H9 (cell line): Measurements from ENCODE around the gene DENND11. TPM values are rescaled to one million over a fixed set of nuclear protein-coding genes. Genes with fewer than 3 reads are reported as not detected.

Experiments used
- DNase-seq: peaks from one replicate; pipeline ENCODE4 v3.0.0-alpha.2; 2017
- H2AFZ ChIP-seq: one replicate; pipeline ENCODE4 v1.6.1; 2013; ENCODE audit warnings: mild to moderate bottlenecking, low read length, control low read depth, moderate library complexity
- H2AK5ac ChIP-seq: 2 replicates; pipeline ENCODE4 v1.6.1; 2013; ENCODE audit warnings: low read length, control low read depth, mixed read lengths; ENCODE audit not compliant: insufficient read length
- H2BK120ac ChIP-seq: one replicate; pipeline ENCODE4 v1.6.1; 2013; ENCODE audit warnings: low read depth, mild to moderate bottlenecking, low read length, control low read depth, inconsistent platforms; ENCODE audit not compliant: poor library complexity, severe bottlenecking
- H2BK12ac ChIP-seq: 2 replicates; pipeline ENCODE4 v1.6.1; 2013; ENCODE audit warnings: low read length, control low read depth, mixed read lengths, low read depth; ENCODE audit not compliant: insufficient read length
- H2BK15ac ChIP-seq: 2 replicates; pipeline ENCODE4 v1.6.1; 2013; ENCODE audit warnings: low read depth, low read length, control low read depth
- H2BK20ac ChIP-seq: one replicate; pipeline ENCODE4 v1.6.1; 2013; ENCODE audit warnings: low read depth, mild to moderate bottlenecking, low read length, control low read depth, inconsistent platforms; ENCODE audit not compliant: poor library complexity, severe bottlenecking
- H2BK5ac ChIP-seq: 2 replicates; pipeline ENCODE4 v1.6.1; 2013; ENCODE audit warnings: low read length, control low read depth, mixed read lengths; ENCODE audit not compliant: insufficient read length
- H3K14ac ChIP-seq: 2 replicates; pipeline ENCODE4 v1.6.1; 2013; ENCODE audit warnings: low read length, control low read depth; ENCODE audit not compliant: insufficient read depth
- H3K18ac ChIP-seq: 2 replicates; pipeline ENCODE4 v1.6.1; 2013; ENCODE audit warnings: low read depth, mild to moderate bottlenecking, mixed read lengths, low read length, control low read depth; ENCODE audit not compliant: insufficient read length
- H3K23ac ChIP-seq: 2 replicates; pipeline ENCODE4 v1.6.1; 2013; ENCODE audit warnings: low read length, control low read depth, mixed read lengths, low read depth; ENCODE audit not compliant: insufficient read length
- H3K23me2 ChIP-seq: 2 replicates; pipeline ENCODE4 v1.6.1; 2013; ENCODE audit warnings: low read depth, mild to moderate bottlenecking, mixed read lengths, low read length, control low read depth; ENCODE audit not compliant: insufficient read length, poor library complexity, severe bottlenecking
- H3K27ac ChIP-seq: 2 replicates; pipeline ENCODE4 v1.5.1; 2013; ENCODE audit warnings: low read length, control low read depth, mixed read lengths, low read depth; ENCODE audit not compliant: insufficient read length
- H3K27me3 ChIP-seq: 2 replicates; pipeline ENCODE4 v1.6.1; 2013; ENCODE audit warnings: low read length, control low read depth, inconsistent platforms; ENCODE audit not compliant: insufficient read depth
- H3K4ac ChIP-seq: 2 replicates; pipeline ENCODE4 v1.6.1; 2013; ENCODE audit warnings: low read depth, mild to moderate bottlenecking, control low read depth, inconsistent platforms, low read length, moderate library complexity
- H3K4me1 ChIP-seq: 2 replicates; pipeline ENCODE4 v1.6.1; 2013; ENCODE audit warnings: low read length, control low read depth, inconsistent platforms; ENCODE audit not compliant: insufficient read depth
- H3K4me2 ChIP-seq: 2 replicates; pipeline ENCODE4 v1.6.1; 2013; ENCODE audit warnings: low read length, control low read depth, mixed read lengths; ENCODE audit not compliant: insufficient read length, insufficient read depth
- H3K56ac ChIP-seq: 2 replicates; pipeline ENCODE4 v1.6.1; 2013; ENCODE audit warnings: low read depth, mild to moderate bottlenecking, mixed read lengths, low read length, control low read depth; ENCODE audit not compliant: insufficient read length
- H3K79me1 ChIP-seq: 2 replicates; pipeline ENCODE4 v1.6.1; 2013; ENCODE audit warnings: low read depth, mild to moderate bottlenecking, moderate library complexity, low read length, control low read depth, inconsistent platforms; ENCODE audit not compliant: insufficient read depth, poor library complexity, severe bottlenecking
- H3K79me2 ChIP-seq: 2 replicates; pipeline ENCODE4 v1.6.1; 2013; ENCODE audit warnings: low read length, control low read depth, inconsistent platforms; ENCODE audit not compliant: insufficient read depth
- H3K9ac ChIP-seq: 2 replicates; pipeline ENCODE4 v1.6.1; 2013; ENCODE audit warnings: low read length, control low read depth, mixed read lengths; ENCODE audit not compliant: insufficient read length; ENCODE audit errors: extremely low read depth
- H3K9me3 ChIP-seq: one replicate; pipeline ENCODE4 v1.6.1; 2013; ENCODE audit warnings: low read depth, low read length, inconsistent platforms; ENCODE audit not compliant: control insufficient read depth
- H3T11ph ChIP-seq: one replicate; pipeline ENCODE4 v1.6.1; 2013; ENCODE audit warnings: mild to moderate bottlenecking, low read length, control low read depth, inconsistent platforms
- H4K20me1 ChIP-seq: one replicate; pipeline ENCODE4 v1.6.1; 2013; ENCODE audit not compliant: control insufficient read depth, insufficient read length, insufficient read depth
- H4K5ac ChIP-seq: 2 replicates; pipeline ENCODE4 v1.6.1; 2013; ENCODE audit warnings: low read depth, mild to moderate bottlenecking, mixed read lengths, low read length, control low read depth; ENCODE audit not compliant: insufficient read length
- H4K8ac ChIP-seq: replicated peaks from 2 replicates; pipeline ENCODE4 v1.6.1; 2013; ENCODE audit warnings: low read length, control low read depth, mixed read lengths, low read depth; ENCODE audit not compliant: insufficient read length
- H4K91ac ChIP-seq: 2 replicates; pipeline ENCODE4 v1.6.1; 2013; ENCODE audit warnings: low read depth, mild to moderate bottlenecking, moderate library complexity, mixed read lengths, low read length, control low read depth; ENCODE audit not compliant: insufficient read length
- H3K27ac Mint-ChIP-seq, 3 experiments: 2 replicates in 2 of 3; 3 replicates in 1 of 3; pipeline ENCODE4 v1.8.0; 2020 to 2021; ENCODE audit warnings: mixed read lengths in 3 of 3, mild to moderate bottlenecking in 1 of 3, moderate library complexity in 1 of 3
- H3K27me3 Mint-ChIP-seq: 2 replicates; pipeline ENCODE4 v1.8.0; 2021; ENCODE audit warnings: low read depth, mild to moderate bottlenecking, moderate library complexity, mixed read lengths
- H3K36me3 Mint-ChIP-seq, 3 experiments: 2 replicates in 2 of 3; 3 replicates in 1 of 3; pipeline ENCODE4 v1.8.0; 2020 to 2021; ENCODE audit warnings: low read depth in 3 of 3, mixed read lengths in 3 of 3; ENCODE audit not compliant: insufficient read depth in 1 of 3
- H3K4me1 Mint-ChIP-seq, 2 experiments: 2 replicates each; pipeline ENCODE4 v1.8.0; 2020; ENCODE audit warnings: mixed read lengths in 2 of 2
- H3K4me3 Mint-ChIP-seq, 2 experiments: 2 replicates in 1 of 2; 3 replicates in 1 of 2; pipeline ENCODE4 v1.8.0; 2020 to 2021; ENCODE audit warnings: mild to moderate bottlenecking in 2 of 2, mixed read lengths in 2 of 2, moderate library complexity in 1 of 2
- H3K9me3 Mint-ChIP-seq, 2 experiments: 2 replicates in 1 of 2; 3 replicates in 1 of 2; pipeline ENCODE4 v1.8.0; 2020; ENCODE audit warnings: mild to moderate bottlenecking in 2 of 2, mixed read lengths in 2 of 2, moderate library complexity in 1 of 2
- total RNA-seq: library from RNA; stranded (reverse); gene quantifications from 2 replicates; pipeline ENCODE4 v1.2.1, GENCODE V29; 2021
- TF ChIP-seq, protein P1 (sequence below): fragments of 200-600 bp; sonication (generic); conservative IDR thresholded peaks from 3 replicates; pipeline ENCODE4 v1.8.0; 2021; ENCODE audit warnings: antibody characterized with exemption, mild to moderate bottlenecking

DENND11 gene
- total RNA-seq, 1 experiment from 2014 or later = 21.9 TPM

DNA sequence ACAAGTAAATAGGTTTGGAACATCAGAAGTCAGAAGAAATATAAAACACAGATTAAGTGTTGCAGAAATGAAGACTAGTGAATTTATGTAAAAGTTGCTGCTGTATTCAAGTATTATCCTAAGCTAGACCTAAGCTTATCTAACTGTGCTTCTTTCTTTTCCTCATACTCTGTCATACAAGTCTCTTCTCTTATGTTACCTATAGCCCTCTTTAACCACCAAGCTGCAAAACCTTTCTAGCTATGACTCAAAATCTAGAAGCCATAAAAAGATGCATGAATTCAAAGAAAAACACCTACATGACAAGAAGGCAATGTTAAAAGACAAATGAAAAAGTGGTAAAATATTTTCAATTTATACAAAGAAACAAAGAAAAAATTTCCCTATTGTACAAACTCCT is 23.0 kb downstream of the DENND11 start:
- no peaks in the 10 kb centered on the region for H3K79me1 ChIP-seq

More for the DNA sequence above, 23.0 kb downstream of the DENND11 start:
- Histone ChIP-seq H3K9ac (no peak overlapping the region), H3K56ac (no peak overlapping the region), H3K23ac (no peak overlapping the region), H4K8ac (no peak overlapping the region), H3K79me2 (no peaks in the 10 kb centered on the region), H2AFZ (no peak overlapping the region), H2BK15ac (no peak overlapping the region), H4K20me1 (no peaks in the 10 kb centered on the region), H3K27me3 (no peaks in the 10 kb centered on the region), H3K23me2 (no peaks in the 10 kb centered on the region), H3K14ac (no peak overlapping the region), H3K4ac (no peak overlapping the region), H2BK5ac (no peak overlapping the region), H2AK5ac (no peak overlapping the region), H2BK120ac (no peak overlapping the region), H2BK12ac (no peak overlapping the region), H3K4me1 (peaks cover 4% of the 10 kb centered on the region; the same call in 1 of the 2 replicates), H3K9me3 (no peaks in the 10 kb centered on the region), H4K5ac (no peak overlapping the region), H2BK20ac (no peak overlapping the region), H3K27ac (no peak overlapping the region), H3K4me2 (no peak overlapping the region), H3T11ph (no peak overlapping the region), H3K18ac (no peak overlapping the region), H4K91ac (no peak overlapping the region)
- Mint-ChIP-seq H3K4me3 (no peak overlapping the region), H3K9me3 (no peaks in the 10 kb centered on the region), H3K4me1 (peaks cover 7 to 11% of the 10 kb centered on the region in 2 experiments), H3K27ac (no peak overlapping the region), H3K27me3 (no peaks in the 10 kb centered on the region), H3K36me3 (peaks cover 4 to 11% (median 7%) of the 10 kb centered on the region in 3 experiments; a peak in 5 of 7 replicates)
- TF ChIP-seq, protein P1, sequence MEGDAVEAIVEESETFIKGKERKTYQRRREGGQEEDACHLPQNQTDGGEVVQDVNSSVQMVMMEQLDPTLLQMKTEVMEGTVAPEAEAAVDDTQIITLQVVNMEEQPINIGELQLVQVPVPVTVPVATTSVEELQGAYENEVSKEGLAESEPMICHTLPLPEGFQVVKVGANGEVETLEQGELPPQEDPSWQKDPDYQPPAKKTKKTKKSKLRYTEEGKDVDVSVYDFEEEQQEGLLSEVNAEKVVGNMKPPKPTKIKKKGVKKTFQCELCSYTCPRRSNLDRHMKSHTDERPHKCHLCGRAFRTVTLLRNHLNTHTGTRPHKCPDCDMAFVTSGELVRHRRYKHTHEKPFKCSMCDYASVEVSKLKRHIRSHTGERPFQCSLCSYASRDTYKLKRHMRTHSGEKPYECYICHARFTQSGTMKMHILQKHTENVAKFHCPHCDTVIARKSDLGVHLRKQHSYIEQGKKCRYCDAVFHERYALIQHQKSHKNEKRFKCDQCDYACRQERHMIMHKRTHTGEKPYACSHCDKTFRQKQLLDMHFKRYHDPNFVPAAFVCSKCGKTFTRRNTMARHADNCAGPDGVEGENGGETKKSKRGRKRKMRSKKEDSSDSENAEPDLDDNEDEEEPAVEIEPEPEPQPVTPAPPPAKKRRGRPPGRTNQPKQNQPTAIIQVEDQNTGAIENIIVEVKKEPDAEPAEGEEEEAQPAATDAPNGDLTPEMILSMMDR = no peak
- DNase-seq = no peak
